ENCODE data around the gene C1orf174.

DNA sequence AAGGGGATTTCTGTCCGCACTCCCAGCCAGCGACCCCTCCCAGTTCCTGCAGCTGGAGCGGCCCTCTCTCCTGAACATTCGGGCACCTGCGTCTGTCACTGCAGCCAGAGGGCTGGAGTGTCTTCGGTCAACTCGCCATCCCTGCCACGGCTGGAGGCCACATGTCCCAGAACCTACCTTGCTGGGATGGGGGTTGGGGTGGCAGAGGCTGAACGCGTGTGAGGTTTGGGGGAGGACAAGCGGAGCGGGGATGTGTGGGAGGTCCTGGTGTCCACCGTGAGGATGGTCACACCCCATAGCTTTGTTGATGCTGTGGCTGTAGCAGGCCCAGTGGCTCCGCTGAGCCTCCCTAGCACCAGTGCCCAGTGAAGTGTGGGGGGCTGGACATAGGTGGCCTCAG lies 14.8 kb upstream of the C1orf174 start:
- TF ChIP-seq CTCF (IDR thresholded peaks at IDR 0.05) = no peak
- no peak for TF ChIP-seq POLR2A (IDR thresholded peaks at IDR 0.05)
